ENCODE results near the gene TMEM163. TPM values are rescaled to one million over a fixed set of nuclear protein-coding genes. Genes with fewer than 3 reads are reported as not detected.

TMEM163 gene
- total RNA-seq, 1 experiment from 2014 or later = 4.1 TPM

DNA sequence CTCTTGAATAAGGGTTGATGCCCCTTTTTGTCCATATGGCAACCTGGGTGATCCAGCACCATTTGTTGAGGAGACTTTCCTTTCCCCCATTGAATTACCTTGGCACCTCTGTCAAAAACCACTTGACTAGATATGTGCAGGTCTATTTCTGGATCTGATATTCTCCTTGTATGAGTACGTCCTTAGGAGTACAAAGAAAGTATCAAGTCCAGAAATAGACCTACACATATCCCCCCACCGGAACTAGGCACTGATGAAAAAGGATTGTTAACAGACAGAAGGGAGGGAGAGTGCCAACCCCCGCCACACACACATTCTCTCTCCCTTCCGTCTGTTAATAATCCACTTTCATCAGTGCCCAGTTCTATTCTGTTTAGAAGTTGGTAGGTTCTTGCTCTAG, 225.0 kb downstream of the TMEM163 start:
- CTCF ChIA-PET = no interaction called here
- H3K4me1 Mint-ChIP-seq (ENCODE audit: low read depth, unreplicated experiment) = no peaks in the 10 kb centered on the region
- no TSS peak for BruUV-seq (replicated peaks)

DNA sequence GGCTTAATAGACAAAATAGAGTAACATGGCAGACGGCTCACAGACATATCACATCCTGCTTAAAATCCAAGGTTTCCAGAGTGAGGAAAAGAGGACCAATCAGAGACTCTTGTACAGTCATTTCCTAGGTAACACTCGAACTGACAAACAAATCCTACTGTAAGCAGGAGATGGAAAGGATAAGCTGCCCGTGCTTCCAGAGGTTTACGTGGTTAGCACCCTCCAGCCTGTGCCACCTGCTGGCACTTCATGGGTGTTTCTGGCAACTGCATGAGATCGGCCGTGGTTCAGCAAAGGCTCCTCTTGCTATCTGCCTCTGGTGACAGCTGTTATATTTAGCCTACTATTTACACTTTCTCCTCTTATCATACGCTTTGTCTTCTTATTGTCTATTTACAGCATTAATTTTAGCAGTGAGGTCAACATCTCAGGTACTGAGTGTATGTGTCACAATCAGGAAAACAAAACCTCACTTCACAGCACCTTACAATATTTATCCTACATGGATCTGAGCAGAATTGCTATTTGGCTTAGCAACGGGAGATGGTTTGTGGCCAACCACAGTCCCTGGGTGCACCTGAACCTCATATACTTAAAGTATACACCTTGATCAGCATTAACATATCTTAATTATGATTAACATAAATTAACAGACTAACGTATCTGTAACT, 226.9 kb downstream of the TMEM163 start:
- Histone ChIP-seq H3K27me3 (replicated peaks; ENCODE audit: control insufficient read depth, insufficient read depth, low read length) (no peaks in the 10 kb centered on the region), H3K36me3 (ENCODE audit: control insufficient read depth, insufficient read depth, low read length) (no peaks in the 10 kb centered on the region), H3K9me3 (no peaks in the 10 kb centered on the region), H3K4me3 (ENCODE audit: low read depth, low read length) (no peak overlapping the region), H3K4me1 (no peaks in the 10 kb centered on the region)
- intact Hi-C loops (cut with micrococcal nuclease; ENCODE audit: unreplicated experiment) = no loop called here
- peaks cover 9% of the 10 kb centered on the region for H3K27me3 Mint-ChIP-seq (ENCODE audit: insufficient read depth, unreplicated experiment)
- no peaks in the 10 kb centered on the region for H3K4me1 Mint-ChIP-seq (ENCODE audit: low read depth, unreplicated experiment)
- H3K9me3 Mint-ChIP-seq (ENCODE audit: unreplicated experiment) = no peaks in the 10 kb centered on the region
- no peak overlapping the region for H3K27ac Mint-ChIP-seq (ENCODE audit: unreplicated experiment)
- no peak overlapping the region for H3K4me3 Mint-ChIP-seq (ENCODE audit: unreplicated experiment)
- TF ChIP-seq, protein P1, sequence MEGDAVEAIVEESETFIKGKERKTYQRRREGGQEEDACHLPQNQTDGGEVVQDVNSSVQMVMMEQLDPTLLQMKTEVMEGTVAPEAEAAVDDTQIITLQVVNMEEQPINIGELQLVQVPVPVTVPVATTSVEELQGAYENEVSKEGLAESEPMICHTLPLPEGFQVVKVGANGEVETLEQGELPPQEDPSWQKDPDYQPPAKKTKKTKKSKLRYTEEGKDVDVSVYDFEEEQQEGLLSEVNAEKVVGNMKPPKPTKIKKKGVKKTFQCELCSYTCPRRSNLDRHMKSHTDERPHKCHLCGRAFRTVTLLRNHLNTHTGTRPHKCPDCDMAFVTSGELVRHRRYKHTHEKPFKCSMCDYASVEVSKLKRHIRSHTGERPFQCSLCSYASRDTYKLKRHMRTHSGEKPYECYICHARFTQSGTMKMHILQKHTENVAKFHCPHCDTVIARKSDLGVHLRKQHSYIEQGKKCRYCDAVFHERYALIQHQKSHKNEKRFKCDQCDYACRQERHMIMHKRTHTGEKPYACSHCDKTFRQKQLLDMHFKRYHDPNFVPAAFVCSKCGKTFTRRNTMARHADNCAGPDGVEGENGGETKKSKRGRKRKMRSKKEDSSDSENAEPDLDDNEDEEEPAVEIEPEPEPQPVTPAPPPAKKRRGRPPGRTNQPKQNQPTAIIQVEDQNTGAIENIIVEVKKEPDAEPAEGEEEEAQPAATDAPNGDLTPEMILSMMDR (IDR thresholded peaks at IDR 0.05; ENCODE audit: insufficient read depth in 1 of 2, low read depth in 1 of 2, low read length in 1 of 2, severe bottlenecking in 1 of 2, unreplicated experiment in 1 of 2) = peak in 1 of 2 experiments; percentile 4
- POLR2A ChIA-PET = no interaction called here
- DNase-seq = peak in 1 of 2 experiments; percentile 17
- CTCF ChIA-PET = no interaction called here
- no TSS peak for BruUV-seq (replicated peaks)
- H3K36me3 Mint-ChIP-seq (ENCODE audit: insufficient read depth, unreplicated experiment) = no peaks in the 10 kb centered on the region

More for the DNA sequence above, 225.0 kb downstream of the TMEM163 start:
- DNase-seq = no peak
- Histone ChIP-seq H3K4me1 (no peaks in the 10 kb centered on the region), H3K4me3 (ENCODE audit: low read depth, low read length) (no peak overlapping the region), H3K36me3 (ENCODE audit: control insufficient read depth, insufficient read depth, low read length) (no peaks in the 10 kb centered on the region), H3K27me3 (replicated peaks; ENCODE audit: control insufficient read depth, insufficient read depth, low read length) (no peaks in the 10 kb centered on the region), H3K9me3 (no peaks in the 10 kb centered on the region)
- no peak overlapping the region for H3K27ac Mint-ChIP-seq (ENCODE audit: unreplicated experiment)
- POLR2A ChIA-PET = no interaction called here
- TF ChIP-seq, protein P1 (IDR thresholded peaks at IDR 0.05; ENCODE audit: insufficient read depth in 1 of 2, low read depth in 1 of 2, low read length in 1 of 2, severe bottlenecking in 1 of 2, unreplicated experiment in 1 of 2) = no peak
- no peaks in the 10 kb centered on the region for H3K9me3 Mint-ChIP-seq (ENCODE audit: unreplicated experiment)
- H3K4me3 Mint-ChIP-seq (ENCODE audit: unreplicated experiment) = no peak overlapping the region
- intact Hi-C loops (cut with micrococcal nuclease; ENCODE audit: unreplicated experiment) = no loop called here
- no peaks in the 10 kb centered on the region for H3K36me3 Mint-ChIP-seq (ENCODE audit: insufficient read depth, unreplicated experiment)
- H3K27me3 Mint-ChIP-seq (ENCODE audit: insufficient read depth, unreplicated experiment) = peaks cover 5% of the 10 kb centered on the region

DNA sequence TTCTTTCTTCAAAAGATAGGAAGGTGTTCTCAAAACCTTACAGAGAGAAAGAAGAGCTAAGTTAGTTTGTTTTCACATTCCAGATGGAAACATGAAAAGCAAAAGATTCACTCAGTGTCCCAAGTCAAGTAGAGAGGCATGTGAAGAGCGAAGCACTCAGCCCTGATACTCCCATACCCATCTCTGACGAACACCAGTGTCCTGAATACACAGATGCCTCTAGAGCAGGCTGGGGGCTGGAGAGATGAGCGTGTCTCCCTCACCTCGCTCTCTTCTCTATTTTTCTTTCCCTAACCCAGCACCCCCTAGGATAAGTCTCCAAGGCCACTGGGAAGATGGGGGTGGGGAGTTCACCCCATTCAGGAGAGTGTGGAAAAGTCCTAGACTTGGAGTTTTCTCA, 227.8 kb downstream of the TMEM163 start:
- H3K4me1 ChIP-seq = no peaks in the 10 kb centered on the region
- H3K9me3 Mint-ChIP-seq (ENCODE audit: unreplicated experiment) = no peaks in the 10 kb centered on the region
- ChIA-PET CTCF (no interaction called here), POLR2A (interaction anchor here (0.6 kb wide), 1 partner anchor 674 kb away, joined by 3 read pairs; no protein-coding TSS in a partner anchor)
- H3K27me3 ChIP-seq (replicated peaks; ENCODE audit: control insufficient read depth, insufficient read depth, low read length) = no peaks in the 10 kb centered on the region
- DNase-seq = no peak
- no peaks in the 10 kb centered on the region for H3K9me3 ChIP-seq
- H3K27ac Mint-ChIP-seq (ENCODE audit: unreplicated experiment) = no peak overlapping the region
- H3K36me3 ChIP-seq (ENCODE audit: control insufficient read depth, insufficient read depth, low read length) = no peaks in the 10 kb centered on the region
- intact Hi-C loops (cut with micrococcal nuclease; ENCODE audit: unreplicated experiment) = no loop called here
- H3K4me3 ChIP-seq (ENCODE audit: low read depth, low read length) = no peak overlapping the region
- H3K4me3 Mint-ChIP-seq (ENCODE audit: unreplicated experiment) = no peak overlapping the region
- TF ChIP-seq, protein P1 (IDR thresholded peaks at IDR 0.05; ENCODE audit: insufficient read depth in 1 of 2, low read depth in 1 of 2, low read length in 1 of 2, severe bottlenecking in 1 of 2, unreplicated experiment in 1 of 2) = no peak
- H3K36me3 Mint-ChIP-seq (ENCODE audit: insufficient read depth, unreplicated experiment) = no peaks in the 10 kb centered on the region
- BruUV-seq (replicated peaks) = no TSS peak
- peaks cover 9% of the 10 kb centered on the region for H3K27me3 Mint-ChIP-seq (ENCODE audit: insufficient read depth, unreplicated experiment)
- H3K4me1 Mint-ChIP-seq (ENCODE audit: low read depth, unreplicated experiment) = no peaks in the 10 kb centered on the region

Data from Caco-2 (cell line).